Body of pancreas (tissue), 4 donors: Measurements from ENCODE around the gene TMED3.

Experiments used
- POLR2A ChIP-seq, 3 donors: fragments of 450-650 bp; IDR thresholded peaks; one replicate each; pipeline ENCODE4 v1.6.1; 2016; ENCODE audit warnings: antibody characterized with exemption in 3 of 3, mild to moderate bottlenecking in 2 of 3
- TF ChIP-seq, protein P1 (sequence below), 7 experiments: fragments of 450-650 bp in 4 of 7; fragments of 200-600 bp in 3 of 7; sonication (generic) in 3 of 7; IDR thresholded peaks; one replicate each; pipeline ENCODE4 v1.5.1; 2016 to 2019; ENCODE audit warnings: antibody characterized with exemption in 7 of 7

- TF ChIP-seq, protein P1, sequence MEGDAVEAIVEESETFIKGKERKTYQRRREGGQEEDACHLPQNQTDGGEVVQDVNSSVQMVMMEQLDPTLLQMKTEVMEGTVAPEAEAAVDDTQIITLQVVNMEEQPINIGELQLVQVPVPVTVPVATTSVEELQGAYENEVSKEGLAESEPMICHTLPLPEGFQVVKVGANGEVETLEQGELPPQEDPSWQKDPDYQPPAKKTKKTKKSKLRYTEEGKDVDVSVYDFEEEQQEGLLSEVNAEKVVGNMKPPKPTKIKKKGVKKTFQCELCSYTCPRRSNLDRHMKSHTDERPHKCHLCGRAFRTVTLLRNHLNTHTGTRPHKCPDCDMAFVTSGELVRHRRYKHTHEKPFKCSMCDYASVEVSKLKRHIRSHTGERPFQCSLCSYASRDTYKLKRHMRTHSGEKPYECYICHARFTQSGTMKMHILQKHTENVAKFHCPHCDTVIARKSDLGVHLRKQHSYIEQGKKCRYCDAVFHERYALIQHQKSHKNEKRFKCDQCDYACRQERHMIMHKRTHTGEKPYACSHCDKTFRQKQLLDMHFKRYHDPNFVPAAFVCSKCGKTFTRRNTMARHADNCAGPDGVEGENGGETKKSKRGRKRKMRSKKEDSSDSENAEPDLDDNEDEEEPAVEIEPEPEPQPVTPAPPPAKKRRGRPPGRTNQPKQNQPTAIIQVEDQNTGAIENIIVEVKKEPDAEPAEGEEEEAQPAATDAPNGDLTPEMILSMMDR (IDR thresholded peaks at IDR 0.05) = no peak
- no peak for TF ChIP-seq POLR2A (IDR thresholded peaks at IDR 0.05)
These were observed 11.0 kb downstream of the TMED3 start for GRCh38 chr15:79321876-79322275.
